ENCODE results near the gene INTS7.

- TF ChIP-seq, protein P1, sequence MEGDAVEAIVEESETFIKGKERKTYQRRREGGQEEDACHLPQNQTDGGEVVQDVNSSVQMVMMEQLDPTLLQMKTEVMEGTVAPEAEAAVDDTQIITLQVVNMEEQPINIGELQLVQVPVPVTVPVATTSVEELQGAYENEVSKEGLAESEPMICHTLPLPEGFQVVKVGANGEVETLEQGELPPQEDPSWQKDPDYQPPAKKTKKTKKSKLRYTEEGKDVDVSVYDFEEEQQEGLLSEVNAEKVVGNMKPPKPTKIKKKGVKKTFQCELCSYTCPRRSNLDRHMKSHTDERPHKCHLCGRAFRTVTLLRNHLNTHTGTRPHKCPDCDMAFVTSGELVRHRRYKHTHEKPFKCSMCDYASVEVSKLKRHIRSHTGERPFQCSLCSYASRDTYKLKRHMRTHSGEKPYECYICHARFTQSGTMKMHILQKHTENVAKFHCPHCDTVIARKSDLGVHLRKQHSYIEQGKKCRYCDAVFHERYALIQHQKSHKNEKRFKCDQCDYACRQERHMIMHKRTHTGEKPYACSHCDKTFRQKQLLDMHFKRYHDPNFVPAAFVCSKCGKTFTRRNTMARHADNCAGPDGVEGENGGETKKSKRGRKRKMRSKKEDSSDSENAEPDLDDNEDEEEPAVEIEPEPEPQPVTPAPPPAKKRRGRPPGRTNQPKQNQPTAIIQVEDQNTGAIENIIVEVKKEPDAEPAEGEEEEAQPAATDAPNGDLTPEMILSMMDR (IDR thresholded peaks at IDR 0.05), result no peak
- no peak for TF ChIP-seq POLR2A (IDR thresholded peaks at IDR 0.05)
These were observed 138.4 kb downstream of the INTS7 start for GRCh38 chr1:211896958-211897357.
